HG02970 (cell line): ENCODE data around the gene SLC39A10.

Source experiments
- ATAC-seq: cut with Tn5 transposase; IDR thresholded peaks from one replicate; pipeline ENCODE4 v1.9.1; 2021; ENCODE audit warnings: mild to moderate bottlenecking, moderate library complexity, moderate number of reproducible peaks; ENCODE audit not compliant: unreplicated experiment, low FRiP score

Gene SLC39A10

GRCh38 chr2:195656859-195657633 is at the start of gene SLC39A10:
TSS of gene SLC39A10 (plus strand) at chr2:195657226. CDS start at chr2:195680043, 22,817 bp downstream.
- peak; percentile 84 for ATAC-seq

- no peak for ATAC-seq
Observed at GRCh38 chr2:195608768-195609454, 48.1 kb upstream of the SLC39A10 start.

GRCh38 chr2:195610717-195611116 is 46.3 kb upstream of the SLC39A10 start:
- ATAC-seq = no peak

- ATAC-seq = no peak
Observed at GRCh38 chr2:195612611-195613495, 44.2 kb upstream of the SLC39A10 start.

- no peak for ATAC-seq
Observed at GRCh38 chr2:195613922-195614321, 43.1 kb upstream of the SLC39A10 start.

GRCh38 chr2:195619590-195619989 is 37.4 kb upstream of the SLC39A10 start:
- no peak for ATAC-seq

GRCh38 chr2:195620501-195620900 is 36.5 kb upstream of the SLC39A10 start:
- no peak for ATAC-seq

- no peak for ATAC-seq
Observed at GRCh38 chr2:195622966-195623365, 34.1 kb upstream of the SLC39A10 start.

GRCh38 chr2:195626507-195626906 is 30.5 kb upstream of the SLC39A10 start:
- ATAC-seq = no peak

- no peak for ATAC-seq
Observed at GRCh38 chr2:195628666-195629065, 28.4 kb upstream of the SLC39A10 start.

GRCh38 chr2:195632856-195633572 is 24.0 kb upstream of the SLC39A10 start:
- no peak for ATAC-seq

- ATAC-seq = no peak
Observed at GRCh38 chr2:195633573-195633870, 23.5 kb upstream of the SLC39A10 start.

- ATAC-seq = no peak
Observed at GRCh38 chr2:195633974-195634373, 23.1 kb upstream of the SLC39A10 start.

GRCh38 chr2:195636890-195637289 is 20.1 kb upstream of the SLC39A10 start:
- no peak for ATAC-seq

- no peak for ATAC-seq
Observed at GRCh38 chr2:195638750-195639149, 18.3 kb upstream of the SLC39A10 start.

- ATAC-seq = no peak
Observed at GRCh38 chr2:195639238-195639858, 17.7 kb upstream of the SLC39A10 start.

- no peak for ATAC-seq
Observed at GRCh38 chr2:195639959-195640358, 17.1 kb upstream of the SLC39A10 start.

GRCh38 chr2:195642027-195642678 is 14.9 kb upstream of the SLC39A10 start:
- ATAC-seq = no peak

GRCh38 chr2:195642679-195643068 is 14.4 kb upstream of the SLC39A10 start:
- no peak for ATAC-seq
